ENCODE measurements around the gene GABRR1. TPM values are rescaled to one million over a fixed set of nuclear protein-coding genes. Genes with fewer than 3 reads are reported as not detected.

Gene GABRR1
- not detected for polyA plus RNA-seq (2012; ENCODE audit: low read depth, missing spikeins)

- TF ChIP-seq POLR2AphosphoS5 (IDR thresholded peaks at IDR 0.05; ENCODE audit: low read depth, low read length) (no peak), POU2F2 (IDR thresholded peaks at IDR 0.05; ENCODE audit: low read depth, low read length) (no peak), PAX5 (IDR thresholded peaks at IDR 0.05; ENCODE audit: insufficient read depth, low read length, severe bottlenecking) (no peak), TAF1 (IDR thresholded peaks at IDR 0.05; ENCODE audit: low read depth, low read length) (no peak), POLR2A (IDR thresholded peaks at IDR 0.05; ENCODE audit: low read depth, low read length) (no peak), SPI1 (IDR thresholded peaks at IDR 0.05; ENCODE audit: low read depth, low read length) (no peak)
- FAIRE-seq (no peak), DNase-seq (ENCODE audit: insufficient read length, low spot score) (no peak)
These were observed at the start of gene GABRR1 for GRCh38 chr6:89217299-89217910. Gene GABRR1 (minus strand): TSS chr6:89217358. CDS start chr6:89217322, 36 bp downstream.

GRCh38 chr6:89264296-89264695 lies 47.1 kb upstream of the GABRR1 start:
- FAIRE-seq (no peak), DNase-seq (ENCODE audit: insufficient read length, low spot score) (no peak)
- TF ChIP-seq TAF1 (IDR thresholded peaks at IDR 0.05; ENCODE audit: low read depth, low read length) (no peak), POLR2AphosphoS5 (IDR thresholded peaks at IDR 0.05; ENCODE audit: low read depth, low read length) (no peak), SPI1 (IDR thresholded peaks at IDR 0.05; ENCODE audit: low read depth, low read length) (no peak), POU2F2 (IDR thresholded peaks at IDR 0.05; ENCODE audit: low read depth, low read length) (no peak), PAX5 (IDR thresholded peaks at IDR 0.05; ENCODE audit: insufficient read depth, low read length, severe bottlenecking) (no peak), POLR2A (IDR thresholded peaks at IDR 0.05; ENCODE audit: low read depth, low read length) (no peak)

- peak; percentile 84 for FAIRE-seq
- no peak for TF ChIP-seq SPI1 (IDR thresholded peaks at IDR 0.05; ENCODE audit: low read depth, low read length)
- no peak for DNase-seq (ENCODE audit: insufficient read length, low spot score)
These were observed 43.7 kb upstream of the GABRR1 start for GRCh38 chr6:89260832-89261231.

GRCh38 chr6:89260310-89260709 lies 43.2 kb upstream of the GABRR1 start:
- DNase-seq (ENCODE audit: insufficient read length, low spot score) (no peak), FAIRE-seq (peak; percentile 45)
- no peak for TF ChIP-seq POU2F2 (IDR thresholded peaks at IDR 0.05; ENCODE audit: low read depth, low read length)
- TF ChIP-seq SPI1 (IDR thresholded peaks at IDR 0.05; ENCODE audit: low read depth, low read length): peak; percentile 96
- no peak for TF ChIP-seq POLR2AphosphoS5 (IDR thresholded peaks at IDR 0.05; ENCODE audit: low read depth, low read length)
- TF ChIP-seq PAX5 (IDR thresholded peaks at IDR 0.05; ENCODE audit: insufficient read depth, low read length, severe bottlenecking): no peak

- FAIRE-seq (peak; percentile 72), DNase-seq (ENCODE audit: insufficient read length, low spot score) (no peak)
- TF ChIP-seq POLR2AphosphoS5 (IDR thresholded peaks at IDR 0.05; ENCODE audit: low read depth, low read length) (no peak), POU2F2 (IDR thresholded peaks at IDR 0.05; ENCODE audit: low read depth, low read length) (no peak), SPI1 (IDR thresholded peaks at IDR 0.05; ENCODE audit: low read depth, low read length) (no peak), POLR2A (IDR thresholded peaks at IDR 0.05; ENCODE audit: low read depth, low read length) (no peak), PAX5 (IDR thresholded peaks at IDR 0.05; ENCODE audit: insufficient read depth, low read length, severe bottlenecking) (peak; percentile 46)
These were observed 41.8 kb upstream of the GABRR1 start for GRCh38 chr6:89258912-89259311.

GRCh38 chr6:89257781-89258180 lies 40.6 kb upstream of the GABRR1 start:
- TF ChIP-seq SPI1 (IDR thresholded peaks at IDR 0.05; ENCODE audit: low read depth, low read length) (no peak), POLR2A (IDR thresholded peaks at IDR 0.05; ENCODE audit: low read depth, low read length) (no peak), PAX5 (IDR thresholded peaks at IDR 0.05; ENCODE audit: insufficient read depth, low read length, severe bottlenecking) (no peak)
- FAIRE-seq: no peak
- DNase-seq (ENCODE audit: insufficient read length, low spot score): no peak

GRCh38 chr6:89257346-89257745 lies 40.2 kb upstream of the GABRR1 start:
- DNase-seq (ENCODE audit: insufficient read length, low spot score) (no peak), FAIRE-seq (no peak)
- no peak for TF ChIP-seq POLR2AphosphoS5 (IDR thresholded peaks at IDR 0.05; ENCODE audit: low read depth, low read length)
- no peak for TF ChIP-seq POU2F2 (IDR thresholded peaks at IDR 0.05; ENCODE audit: low read depth, low read length)
- no peak for TF ChIP-seq TAF1 (IDR thresholded peaks at IDR 0.05; ENCODE audit: low read depth, low read length)
- TF ChIP-seq POLR2A (IDR thresholded peaks at IDR 0.05; ENCODE audit: low read depth, low read length): no peak
- TF ChIP-seq SPI1 (IDR thresholded peaks at IDR 0.05; ENCODE audit: low read depth, low read length): no peak
- no peak for TF ChIP-seq PAX5 (IDR thresholded peaks at IDR 0.05; ENCODE audit: insufficient read depth, low read length, severe bottlenecking)

GRCh38 chr6:89255417-89255816 lies 38.3 kb upstream of the GABRR1 start:
- FAIRE-seq (no peak), DNase-seq (ENCODE audit: insufficient read length, low spot score) (no peak)
- no peak for TF ChIP-seq SPI1 (IDR thresholded peaks at IDR 0.05; ENCODE audit: low read depth, low read length)
- no peak for TF ChIP-seq POLR2A (IDR thresholded peaks at IDR 0.05; ENCODE audit: low read depth, low read length)
- TF ChIP-seq POU2F2 (IDR thresholded peaks at IDR 0.05; ENCODE audit: low read depth, low read length): no peak
- no peak for TF ChIP-seq PAX5 (IDR thresholded peaks at IDR 0.05; ENCODE audit: insufficient read depth, low read length, severe bottlenecking)

GRCh38 chr6:89254569-89254968 lies 37.4 kb upstream of the GABRR1 start:
- DNase-seq (ENCODE audit: insufficient read length, low spot score) (no peak), FAIRE-seq (no peak)
- TF ChIP-seq POLR2AphosphoS5 (IDR thresholded peaks at IDR 0.05; ENCODE audit: low read depth, low read length) (no peak), TAF1 (IDR thresholded peaks at IDR 0.05; ENCODE audit: low read depth, low read length) (no peak), POLR2A (IDR thresholded peaks at IDR 0.05; ENCODE audit: low read depth, low read length) (no peak), PAX5 (IDR thresholded peaks at IDR 0.05; ENCODE audit: insufficient read depth, low read length, severe bottlenecking) (no peak), POU2F2 (IDR thresholded peaks at IDR 0.05; ENCODE audit: low read depth, low read length) (no peak), SPI1 (IDR thresholded peaks at IDR 0.05; ENCODE audit: low read depth, low read length) (no peak)

- no peak for DNase-seq (ENCODE audit: insufficient read length, low spot score)
These were observed 35.7 kb upstream of the GABRR1 start for GRCh38 chr6:89252907-89253306.

More at GRCh38 chr6:89252907-89253306, 35.7 kb upstream of the GABRR1 start:
- TF ChIP-seq POU2F2 (IDR thresholded peaks at IDR 0.05; ENCODE audit: low read depth, low read length) (no peak), POLR2A (IDR thresholded peaks at IDR 0.05; ENCODE audit: low read depth, low read length) (no peak), PAX5 (IDR thresholded peaks at IDR 0.05; ENCODE audit: insufficient read depth, low read length, severe bottlenecking) (no peak), TAF1 (IDR thresholded peaks at IDR 0.05; ENCODE audit: low read depth, low read length) (no peak), POLR2AphosphoS5 (IDR thresholded peaks at IDR 0.05; ENCODE audit: low read depth, low read length) (no peak), SPI1 (IDR thresholded peaks at IDR 0.05; ENCODE audit: low read depth, low read length) (no peak)
- no peak for FAIRE-seq
